ENCODE results near the gene TOMM34. TPM values are rescaled to one million over a fixed set of nuclear protein-coding genes. Genes with fewer than 3 reads are reported as not detected.

Gene TOMM34
- total and polyA plus RNA-seq, 2 experiments from 2014 or later: 27.4 to 38.7 TPM

DNA sequence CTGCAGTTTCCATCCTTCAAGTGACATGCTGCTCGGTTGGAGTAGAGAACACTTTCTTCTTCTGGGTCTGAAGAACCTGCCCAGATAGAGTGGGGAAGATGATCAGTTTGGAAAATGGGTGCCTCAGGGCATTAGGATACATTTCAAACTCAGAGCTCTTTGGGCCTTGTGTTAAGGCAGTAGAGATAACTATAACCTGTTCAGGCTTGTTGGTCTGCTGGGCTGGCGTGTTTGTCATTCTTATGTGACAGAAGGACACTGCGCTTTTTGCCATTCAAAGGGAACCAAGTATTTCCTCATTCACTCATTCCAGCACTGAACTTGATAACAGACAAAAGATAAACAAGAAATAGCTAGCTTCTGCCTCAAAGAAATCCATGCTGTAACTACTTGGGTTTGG lies 3.8 kb downstream of the TOMM34 start (continued):
- TF ChIP-seq, protein P1, sequence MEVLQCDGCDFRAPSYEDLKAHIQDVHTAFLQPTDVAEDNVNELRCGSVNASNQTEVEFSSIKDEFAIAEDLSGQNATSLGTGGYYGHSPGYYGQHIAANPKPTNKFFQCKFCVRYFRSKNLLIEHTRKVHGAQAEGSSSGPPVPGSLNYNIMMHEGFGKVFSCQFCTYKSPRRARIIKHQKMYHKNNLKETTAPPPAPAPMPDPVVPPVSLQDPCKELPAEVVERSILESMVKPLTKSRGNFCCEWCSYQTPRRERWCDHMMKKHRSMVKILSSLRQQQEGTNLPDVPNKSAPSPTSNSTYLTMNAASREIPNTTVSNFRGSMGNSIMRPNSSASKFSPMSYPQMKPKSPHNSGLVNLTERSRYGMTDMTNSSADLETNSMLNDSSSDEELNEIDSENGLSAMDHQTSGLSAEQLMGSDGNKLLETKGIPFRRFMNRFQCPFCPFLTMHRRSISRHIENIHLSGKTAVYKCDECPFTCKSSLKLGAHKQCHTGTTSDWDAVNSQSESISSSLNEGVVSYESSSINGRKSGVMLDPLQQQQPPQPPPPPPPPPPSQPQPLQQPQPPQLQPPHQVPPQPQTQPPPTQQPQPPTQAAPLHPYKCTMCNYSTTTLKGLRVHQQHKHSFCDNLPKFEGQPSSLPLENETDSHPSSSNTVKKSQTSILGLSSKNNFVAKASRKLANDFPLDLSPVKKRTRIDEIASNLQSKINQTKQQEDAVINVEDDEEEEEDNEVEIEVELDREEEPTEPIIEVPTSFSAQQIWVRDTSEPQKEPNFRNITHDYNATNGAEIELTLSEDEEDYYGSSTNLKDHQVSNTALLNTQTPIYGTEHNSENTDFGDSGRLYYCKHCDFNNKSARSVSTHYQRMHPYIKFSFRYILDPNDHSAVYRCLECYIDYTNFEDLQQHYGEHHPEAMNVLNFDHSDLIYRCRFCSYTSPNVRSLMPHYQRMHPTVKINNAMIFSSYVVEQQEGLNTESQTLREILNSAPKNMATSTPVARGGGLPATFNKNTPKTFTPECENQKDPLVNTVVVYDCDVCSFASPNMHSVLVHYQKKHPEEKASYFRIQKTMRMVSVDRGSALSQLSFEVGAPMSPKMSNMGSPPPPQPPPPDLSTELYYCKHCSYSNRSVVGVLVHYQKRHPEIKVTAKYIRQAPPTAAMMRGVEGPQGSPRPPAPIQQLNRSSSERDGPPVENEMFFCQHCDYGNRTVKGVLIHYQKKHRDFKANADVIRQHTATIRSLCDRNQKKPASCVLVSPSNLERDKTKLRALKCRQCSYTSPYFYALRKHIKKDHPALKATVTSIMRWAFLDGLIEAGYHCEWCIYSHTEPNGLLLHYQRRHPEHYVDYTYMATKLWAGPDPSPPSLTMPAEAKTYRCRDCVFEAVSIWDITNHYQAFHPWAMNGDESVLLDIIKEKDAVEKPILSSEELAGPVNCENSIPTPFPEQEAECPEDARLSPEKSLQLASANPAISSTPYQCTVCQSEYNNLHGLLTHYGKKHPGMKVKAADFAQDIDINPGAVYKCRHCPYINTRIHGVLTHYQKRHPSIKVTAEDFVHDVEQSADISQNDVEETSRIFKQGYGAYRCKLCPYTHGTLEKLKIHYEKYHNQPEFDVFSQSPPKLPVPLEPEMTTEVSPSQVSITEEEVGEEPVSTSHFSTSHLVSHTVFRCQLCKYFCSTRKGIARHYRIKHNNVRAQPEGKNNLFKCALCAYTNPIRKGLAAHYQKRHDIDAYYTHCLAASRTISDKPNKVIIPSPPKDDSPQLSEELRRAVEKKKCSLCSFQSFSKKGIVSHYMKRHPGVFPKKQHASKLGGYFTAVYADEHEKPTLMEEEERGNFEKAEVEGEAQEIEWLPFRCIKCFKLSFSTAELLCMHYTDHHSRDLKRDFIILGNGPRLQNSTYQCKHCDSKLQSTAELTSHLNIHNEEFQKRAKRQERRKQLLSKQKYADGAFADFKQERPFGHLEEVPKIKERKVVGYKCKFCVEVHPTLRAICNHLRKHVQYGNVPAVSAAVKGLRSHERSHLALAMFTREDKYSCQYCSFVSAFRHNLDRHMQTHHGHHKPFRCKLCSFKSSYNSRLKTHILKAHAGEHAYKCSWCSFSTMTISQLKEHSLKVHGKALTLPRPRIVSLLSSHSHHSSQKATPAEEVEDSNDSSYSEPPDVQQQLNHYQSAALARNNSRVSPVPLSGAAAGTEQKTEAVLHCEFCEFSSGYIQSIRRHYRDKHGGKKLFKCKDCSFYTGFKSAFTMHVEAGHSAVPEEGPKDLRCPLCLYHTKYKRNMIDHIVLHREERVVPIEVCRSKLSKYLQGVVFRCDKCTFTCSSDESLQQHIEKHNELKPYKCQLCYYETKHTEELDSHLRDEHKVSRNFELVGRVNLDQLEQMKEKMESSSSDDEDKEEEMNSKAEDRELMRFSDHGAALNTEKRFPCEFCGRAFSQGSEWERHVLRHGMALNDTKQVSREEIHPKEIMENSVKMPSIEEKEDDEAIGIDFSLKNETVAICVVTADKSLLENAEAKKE (CRISPR knock-in tag; IDR thresholded peaks at IDR 0.05): no peak
- TF ChIP-seq EZH2phosphoT487 (IDR thresholded peaks at IDR 0.05; ENCODE audit: unreplicated experiment): no peak
- no peak for TF ChIP-seq POLR2AphosphoS5 (IDR thresholded peaks at IDR 0.05; ENCODE audit: low read depth)
- TF ChIP-seq EZH2 (IDR thresholded peaks at IDR 0.05; ENCODE audit: low read depth, unreplicated experiment): no peak
- no peak for TF ChIP-seq ZNF114 (CRISPR knock-in tag; IDR thresholded peaks at IDR 0.05)

- H3K79me2 ChIP-seq (replicated peaks; ENCODE audit: insufficient read depth): peaks cover 28% of the 10 kb centered on the region
- no peaks in the 10 kb centered on the region for H3F3A ChIP-seq (replicated peaks; ENCODE audit: low read depth)
- no peaks in the 10 kb centered on the region for H3K9me3 Mint-ChIP-seq
- H3K27me3 ChIP-seq (ENCODE audit: insufficient read depth): no peaks in the 10 kb centered on the region
- H3K27me3 Mint-ChIP-seq (ENCODE audit: insufficient read depth, low read depth, poor library complexity): peaks cover 2% of the 10 kb centered on the region
- no peak overlapping the region for H3K27ac Mint-ChIP-seq
- peaks cover 13% of the 10 kb centered on the region for H3K4me1 ChIP-seq (ENCODE audit: insufficient read depth)
- ATAC-seq (no peak), DNase-seq (ENCODE audit: low spot score) (no peak)
- no peak overlapping the region for H2AFZ ChIP-seq
- H3K36me3 Mint-ChIP-seq (ENCODE audit: low read depth): peaks cover 63% of the 10 kb centered on the region
- H3K27ac ChIP-seq (ENCODE audit: low read depth): no peak overlapping the region
- H4K20me1 ChIP-seq (replicated peaks; ENCODE audit: insufficient read depth): peaks cover 24% of the 10 kb centered on the region
- no peak overlapping the region for H3K4me3 Mint-ChIP-seq
- H3K4me3 ChIP-seq: no peak overlapping the region
- H3K36me3 ChIP-seq (ENCODE audit: insufficient read depth): peaks cover 35% of the 10 kb centered on the region
- H3K9me2 ChIP-seq (ENCODE audit: insufficient read depth): no peaks in the 10 kb centered on the region
- H3K4me2 ChIP-seq: no peak overlapping the region
- H3K4me1 Mint-ChIP-seq: peaks cover 15% of the 10 kb centered on the region
- TF ChIP-seq POLR2AphosphoS5 (IDR thresholded peaks at IDR 0.05; ENCODE audit: low read depth) (no peak), NANOG (IDR thresholded peaks at IDR 0.05; ENCODE audit: borderline replicate concordance) (no peak), STAT1 (IDR thresholded peaks at IDR 0.05; ENCODE audit: unreplicated experiment) (no peak), EZH2 (IDR thresholded peaks at IDR 0.05; ENCODE audit: low read depth, unreplicated experiment) (no peak), ZNF114 (CRISPR knock-in tag; IDR thresholded peaks at IDR 0.05) (no peak)
- TF ChIP-seq, protein P1 (CRISPR knock-in tag; IDR thresholded peaks at IDR 0.05): no peak
Observed at GRCh38 chr20:44955270-44955669, 4.9 kb downstream of the TOMM34 start.

All from GM23338 (cell line).